ENCODE measurements around the gene PABPN1L.

Gene PABPN1L

DNA sequence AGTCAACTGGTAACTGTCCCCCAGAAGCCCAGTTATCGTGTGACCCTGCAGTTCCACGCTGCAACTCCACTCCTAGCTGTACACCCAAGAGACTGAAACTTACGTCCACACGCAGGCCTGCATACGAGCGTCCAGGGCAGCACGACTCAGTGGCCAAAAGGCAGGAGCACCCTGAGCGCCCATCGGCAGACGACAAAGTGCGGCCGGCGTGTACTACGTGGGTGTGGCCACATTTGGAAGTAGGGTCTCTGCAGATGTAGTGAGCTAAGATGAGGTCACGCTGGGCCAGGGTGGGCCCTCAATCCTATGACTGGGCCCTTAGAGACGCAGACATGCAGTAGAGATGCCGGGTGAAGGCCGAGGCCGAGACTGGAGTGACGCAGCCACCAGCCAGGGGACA lies 23.2 kb downstream of the PABPN1L start:
- H3K36me3 ChIP-seq (ENCODE audit: control insufficient read depth, insufficient read depth, low read length): no peaks in the 10 kb centered on the region
- H4K5ac ChIP-seq (ENCODE audit: low read length): no peak overlapping the region
- H3K4me1 ChIP-seq (ENCODE audit: control insufficient read depth, low read depth, low read length): no peaks in the 10 kb centered on the region
- no peak overlapping the region for H3K9ac ChIP-seq (ENCODE audit: low read length)
- no CpG with 5 or more reads among the region's 20 CpGs for WGBS (ENCODE audit: extremely low coverage, insufficient coverage, low lambda C conversion rate)
- H3K79me2 ChIP-seq (ENCODE audit: control insufficient read depth, insufficient read depth, low read length): no peaks in the 10 kb centered on the region
- H3K18ac ChIP-seq (ENCODE audit: low read length): no peak overlapping the region
- H3K27me3 ChIP-seq (ENCODE audit: insufficient read depth, low read length, poor library complexity): no peaks in the 10 kb centered on the region
- no peak overlapping the region for H3K4ac ChIP-seq (ENCODE audit: low read depth, low read length)
- no peak overlapping the region for H3K56ac ChIP-seq (ENCODE audit: low read length)
- no peak overlapping the region for H4K8ac ChIP-seq (ENCODE audit: low read depth, low read length)
- no peak overlapping the region for H2BK15ac ChIP-seq (replicated peaks; ENCODE audit: low read depth)
- H3K23ac ChIP-seq (ENCODE audit: low read length): no peak overlapping the region
- no peak overlapping the region for H2BK120ac ChIP-seq (ENCODE audit: low read depth, low read length)
- no peak overlapping the region for H3K4me2 ChIP-seq (ENCODE audit: low read length)
- H3K4me3 ChIP-seq (ENCODE audit: low read length): no peak overlapping the region
- no peak for DNase-seq
- no peak overlapping the region for H2AK5ac ChIP-seq (ENCODE audit: low read length)
- H3K27ac ChIP-seq (ENCODE audit: low read depth, low read length): no peak overlapping the region
- no peak overlapping the region for H2BK5ac ChIP-seq (ENCODE audit: low read length)
- H3K79me1 ChIP-seq (ENCODE audit: low read length): no peaks in the 10 kb centered on the region

DNA sequence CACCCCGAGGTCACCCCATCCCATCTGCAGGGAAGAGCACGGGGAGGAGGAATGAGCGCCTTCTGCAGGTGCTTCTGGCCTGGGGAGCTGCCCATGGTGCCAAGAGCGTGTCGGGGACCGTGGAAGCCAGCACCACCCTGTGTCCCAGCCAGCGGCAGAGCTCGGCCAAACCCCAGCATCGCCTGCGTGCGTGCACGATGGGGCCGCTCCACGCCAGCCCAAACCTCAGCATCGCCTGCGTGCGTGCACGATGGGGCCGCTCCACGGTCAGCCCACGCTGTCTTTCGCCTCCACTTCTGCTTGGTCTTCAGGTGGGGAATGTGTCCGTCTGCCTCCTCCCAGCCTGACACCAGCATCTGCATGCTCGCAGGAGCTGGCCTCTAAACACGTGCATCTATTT lies 23.7 kb downstream of the PABPN1L start:
- H3K9ac ChIP-seq (ENCODE audit: low read length): no peak overlapping the region
- no peak overlapping the region for H3K18ac ChIP-seq (ENCODE audit: low read length)
- no peak overlapping the region for H2BK15ac ChIP-seq (replicated peaks; ENCODE audit: low read depth)
- H3K4me3 ChIP-seq (ENCODE audit: low read length): no peak overlapping the region
- H4K5ac ChIP-seq (ENCODE audit: low read length): no peak overlapping the region
- H2AK5ac ChIP-seq (ENCODE audit: low read length): no peak overlapping the region
- H3K4me1 ChIP-seq (ENCODE audit: control insufficient read depth, low read depth, low read length): no peaks in the 10 kb centered on the region
- no peaks in the 10 kb centered on the region for H3K27me3 ChIP-seq (ENCODE audit: insufficient read depth, low read length, poor library complexity)
- H3K4me2 ChIP-seq (ENCODE audit: low read length): no peak overlapping the region
- no peak overlapping the region for H4K8ac ChIP-seq (ENCODE audit: low read depth, low read length)
- H3K4ac ChIP-seq (ENCODE audit: low read depth, low read length): no peak overlapping the region
- no peak overlapping the region for H2BK120ac ChIP-seq (ENCODE audit: low read depth, low read length)
- no peak overlapping the region for H2BK5ac ChIP-seq (ENCODE audit: low read length)
- DNase-seq: no peak
- no peak overlapping the region for H3K27ac ChIP-seq (ENCODE audit: low read depth, low read length)
- no peak overlapping the region for H3K56ac ChIP-seq (ENCODE audit: low read length)
- no peak overlapping the region for H3K23ac ChIP-seq (ENCODE audit: low read length)
- H3K79me2 ChIP-seq (ENCODE audit: control insufficient read depth, insufficient read depth, low read length): no peaks in the 10 kb centered on the region
- WGBS (ENCODE audit: extremely low coverage, insufficient coverage, low lambda C conversion rate): no CpG with 5 or more reads among the region's 25 CpGs
- no peaks in the 10 kb centered on the region for H3K79me1 ChIP-seq (ENCODE audit: low read length)
- H3K36me3 ChIP-seq (ENCODE audit: control insufficient read depth, insufficient read depth, low read length): no peaks in the 10 kb centered on the region

DNA sequence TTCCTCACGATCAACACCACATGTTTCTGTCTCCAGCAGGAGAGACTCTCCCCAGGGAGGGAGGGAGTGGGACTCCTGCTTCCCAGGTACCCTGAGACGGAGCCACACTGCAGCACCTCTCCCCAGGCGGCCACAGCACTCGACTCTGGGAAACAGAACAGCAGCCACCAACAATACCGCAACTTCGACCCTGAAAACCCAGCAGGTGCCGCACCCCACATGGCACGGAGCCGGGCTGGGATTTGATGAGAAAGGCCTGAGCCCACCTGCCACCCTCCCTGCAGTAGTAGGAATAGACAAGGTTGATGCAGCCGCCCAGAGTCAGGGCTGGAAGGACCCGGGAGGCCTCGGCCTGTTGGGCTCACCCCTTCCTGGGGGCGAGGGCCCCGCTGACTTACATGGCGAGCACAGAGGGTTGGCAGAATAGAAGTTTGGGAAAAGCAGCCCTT lies 24.1 kb downstream of the PABPN1L start:
- Histone ChIP-seq H3K79me2 (ENCODE audit: control insufficient read depth, insufficient read depth, low read length) (no peaks in the 10 kb centered on the region), H3K23ac (ENCODE audit: low read length) (no peak overlapping the region), H3K18ac (ENCODE audit: low read length) (no peak overlapping the region), H3K27me3 (ENCODE audit: insufficient read depth, low read length, poor library complexity) (no peaks in the 10 kb centered on the region), H3K27ac (ENCODE audit: low read depth, low read length) (no peak overlapping the region), H3K4me3 (ENCODE audit: low read length) (no peak overlapping the region), H3K56ac (ENCODE audit: low read length) (no peak overlapping the region), H3K4me2 (ENCODE audit: low read length) (no peak overlapping the region), H4K5ac (ENCODE audit: low read length) (no peak overlapping the region), H2BK120ac (ENCODE audit: low read depth, low read length) (no peak overlapping the region), H3K4me1 (ENCODE audit: control insufficient read depth, low read depth, low read length) (no peaks in the 10 kb centered on the region), H4K8ac (ENCODE audit: low read depth, low read length) (no peak overlapping the region), H3K79me1 (ENCODE audit: low read length) (no peaks in the 10 kb centered on the region), H3K9ac (ENCODE audit: low read length) (no peak overlapping the region), H2AK5ac (ENCODE audit: low read length) (no peak overlapping the region), H3K4ac (ENCODE audit: low read depth, low read length) (no peak overlapping the region), H3K36me3 (ENCODE audit: control insufficient read depth, insufficient read depth, low read length) (no peaks in the 10 kb centered on the region), H2BK5ac (ENCODE audit: low read length) (no peak overlapping the region), H2BK15ac (replicated peaks; ENCODE audit: low read depth) (no peak overlapping the region)
- WGBS (ENCODE audit: extremely low coverage, insufficient coverage, low lambda C conversion rate): no CpG with 5 or more reads among the region's 15 CpGs
- no peak for DNase-seq

DNA sequence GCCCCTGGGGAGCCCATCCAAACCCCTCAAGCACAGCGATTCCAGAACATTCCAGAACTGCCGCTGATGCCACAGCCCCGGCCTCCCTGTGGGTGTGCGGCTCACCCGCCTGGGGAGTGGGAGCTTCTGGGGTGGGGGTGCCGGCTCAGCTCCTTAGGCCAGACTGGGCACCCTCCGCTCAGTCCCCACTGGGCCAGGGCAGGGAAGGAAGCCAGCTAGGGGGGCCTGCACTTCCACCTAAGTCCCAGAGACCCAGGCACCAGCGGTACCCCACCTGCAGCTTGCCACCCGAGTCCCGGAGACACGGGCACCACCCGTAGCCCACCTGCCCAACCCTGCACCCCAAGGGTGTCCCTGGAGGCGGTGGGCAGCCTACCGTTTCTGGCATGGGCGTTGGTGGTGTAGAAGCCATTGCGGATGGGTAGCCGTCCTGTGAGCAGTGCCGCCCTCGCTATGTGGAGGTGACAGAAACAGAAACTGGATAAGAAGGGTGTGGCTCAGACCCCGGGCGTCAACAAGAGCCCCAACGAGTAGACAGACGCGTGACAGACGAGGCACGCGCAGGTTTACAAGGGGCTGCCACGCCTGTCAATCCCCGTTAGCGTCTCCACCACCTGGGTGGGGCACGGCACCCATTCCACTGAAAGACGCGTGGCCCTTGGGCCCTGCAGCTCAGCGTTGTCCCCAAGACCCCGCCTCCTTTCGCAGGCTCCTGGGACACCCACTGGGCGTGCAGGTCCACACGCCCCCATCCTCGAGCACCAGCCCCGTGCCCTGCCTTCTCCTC lies 24.7 kb downstream of the PABPN1L start:
- Histone ChIP-seq H3K27ac (ENCODE audit: low read depth, low read length) (no peak overlapping the region), H3K79me2 (ENCODE audit: control insufficient read depth, insufficient read depth, low read length) (no peaks in the 10 kb centered on the region), H3K36me3 (ENCODE audit: control insufficient read depth, insufficient read depth, low read length) (no peaks in the 10 kb centered on the region), H3K23ac (ENCODE audit: low read length) (no peak overlapping the region), H4K5ac (ENCODE audit: low read length) (no peak overlapping the region), H2BK5ac (ENCODE audit: low read length) (no peak overlapping the region), H3K18ac (ENCODE audit: low read length) (no peak overlapping the region), H2BK15ac (replicated peaks; ENCODE audit: low read depth) (no peak overlapping the region), H3K79me1 (ENCODE audit: low read length) (no peaks in the 10 kb centered on the region), H2AK5ac (ENCODE audit: low read length) (no peak overlapping the region), H3K4ac (ENCODE audit: low read depth, low read length) (no peak overlapping the region), H3K9ac (ENCODE audit: low read length) (no peak overlapping the region), H3K27me3 (ENCODE audit: insufficient read depth, low read length, poor library complexity) (no peaks in the 10 kb centered on the region), H3K4me1 (ENCODE audit: control insufficient read depth, low read depth, low read length) (no peaks in the 10 kb centered on the region), H3K4me3 (ENCODE audit: low read length) (no peak overlapping the region), H2BK120ac (ENCODE audit: low read depth, low read length) (no peak overlapping the region), H3K4me2 (ENCODE audit: low read length) (no peak overlapping the region), H4K8ac (ENCODE audit: low read depth, low read length) (no peak overlapping the region), H3K56ac (ENCODE audit: low read length) (no peak overlapping the region)
- no CpG with 5 or more reads among the region's 40 CpGs for WGBS (ENCODE audit: extremely low coverage, insufficient coverage, low lambda C conversion rate)
- no peak for DNase-seq

DNA sequence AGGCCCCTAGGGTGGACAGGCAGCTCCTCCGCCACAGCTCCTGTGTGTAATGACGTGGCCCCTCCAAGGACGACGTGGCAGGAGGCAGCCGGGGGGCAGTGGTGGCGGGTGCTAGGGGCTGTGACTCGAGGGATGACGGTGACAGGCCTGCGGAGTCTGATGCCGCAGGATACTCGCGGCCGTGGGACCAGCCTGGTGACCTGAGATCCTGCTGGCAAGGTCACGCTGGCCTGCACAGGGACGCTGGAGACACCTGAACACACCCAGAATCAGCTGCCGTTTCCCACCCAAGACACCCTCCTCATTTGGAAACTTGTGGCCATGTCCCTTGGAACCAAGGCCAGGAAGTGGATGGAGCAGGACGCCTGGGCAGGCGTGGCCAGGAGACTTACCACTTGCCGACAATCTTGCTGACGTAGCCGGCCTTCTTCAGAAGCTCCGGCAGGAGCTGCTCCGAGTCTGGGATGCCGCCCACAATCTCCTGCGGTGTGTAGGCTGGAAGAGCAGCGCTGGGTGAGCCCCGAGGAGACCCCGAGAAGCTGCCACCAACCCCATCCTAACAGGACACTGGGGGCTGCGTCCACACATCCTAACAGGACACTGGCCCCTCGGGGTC lies 25.8 kb downstream of the PABPN1L start:
- Histone ChIP-seq H3K9ac (ENCODE audit: low read length) (no peak overlapping the region), H3K4me2 (ENCODE audit: low read length) (no peak overlapping the region), H3K79me2 (ENCODE audit: control insufficient read depth, insufficient read depth, low read length) (no peaks in the 10 kb centered on the region), H3K27ac (ENCODE audit: low read depth, low read length) (no peak overlapping the region), H2BK120ac (ENCODE audit: low read depth, low read length) (no peak overlapping the region), H3K79me1 (ENCODE audit: low read length) (no peaks in the 10 kb centered on the region), H3K36me3 (ENCODE audit: control insufficient read depth, insufficient read depth, low read length) (no peaks in the 10 kb centered on the region), H3K23ac (ENCODE audit: low read length) (no peak overlapping the region), H3K56ac (ENCODE audit: low read length) (no peak overlapping the region), H3K4me3 (ENCODE audit: low read length) (no peak overlapping the region), H3K27me3 (ENCODE audit: insufficient read depth, low read length, poor library complexity) (no peaks in the 10 kb centered on the region), H3K18ac (ENCODE audit: low read length) (no peak overlapping the region), H2AK5ac (ENCODE audit: low read length) (no peak overlapping the region), H2BK5ac (ENCODE audit: low read length) (no peak overlapping the region), H3K4ac (ENCODE audit: low read depth, low read length) (no peak overlapping the region), H3K4me1 (ENCODE audit: control insufficient read depth, low read depth, low read length) (no peaks in the 10 kb centered on the region), H2BK15ac (replicated peaks; ENCODE audit: low read depth) (no peak overlapping the region), H4K5ac (ENCODE audit: low read length) (no peak overlapping the region), H4K8ac (ENCODE audit: low read depth, low read length) (no peak overlapping the region)
- WGBS (ENCODE audit: extremely low coverage, insufficient coverage, low lambda C conversion rate): no CpG with 5 or more reads among the region's 30 CpGs
- DNase-seq: no peak

Data from mesendoderm (in vitro differentiated cells).